Sigmoid colon (tissue), 7 donors: ENCODE data around the gene IQCM. TPM values are rescaled to one million over a fixed set of nuclear protein-coding genes. Genes with fewer than 3 reads are reported as not detected.

Source experiments
- DNase-seq: peaks from one replicate; pipeline ENCODE4 v3.0.0-alpha.2; 2019
- H3K27ac ChIP-seq, 4 donors: fragments of 200-600 bp; sonication (generic); one replicate each; pipeline ENCODE4 v1.5.1; 2016 to 2019; ENCODE audit warnings: mild to moderate bottlenecking in 1 of 4
- H3K27me3 ChIP-seq, 3 donors: fragments of 200-600 bp; sonication (generic); one replicate each; pipeline ENCODE4 v1.5.1; 2019; ENCODE audit warnings: mild to moderate bottlenecking in 1 of 3
- H3K36me3 ChIP-seq, 4 donors: fragments of 200-600 bp; sonication (generic); one replicate each; pipeline ENCODE4 v1.5.1; 2016 to 2019
- H3K4me1 ChIP-seq, 4 donors: fragments of 200-600 bp; sonication (generic); one replicate each; pipeline ENCODE4 v1.5.1; 2017 to 2019
- H3K4me3 ChIP-seq, 4 donors: fragments of 200-600 bp; sonication (generic); one replicate each; pipeline ENCODE4 v1.5.1; 2017 to 2019; ENCODE audit warnings: mild to moderate bottlenecking in 2 of 4, moderate library complexity in 1 of 4
- H3K9me3 ChIP-seq, 4 donors: fragments of 200-600 bp in 3 of 4; sonication (generic) in 3 of 4; one replicate each; pipeline versions ENCODE4 v1.5.1 to v1.6.1; 2013 to 2019
- EP300 ChIP-seq, 4 donors: sonication (generic); formaldehyde crosslinking; IDR thresholded peaks; one replicate each; pipeline ENCODE4 v1.6.1; 2017; ENCODE audit warnings: antibody characterized with exemption in 4 of 4
- POLR2A ChIP-seq, 2 donors: fragments of 450-650 bp; IDR thresholded peaks; one replicate each; pipeline ENCODE4 v1.6.1; 2016; ENCODE audit warnings: antibody characterized with exemption in 2 of 2, mild to moderate bottlenecking in 2 of 2, moderate library complexity in 2 of 2
- POLR2AphosphoS5 ChIP-seq, 4 donors: sonication (generic); formaldehyde crosslinking; IDR thresholded peaks; one replicate each; pipeline ENCODE4 v1.6.1; 2017; ENCODE audit warnings: antibody characterized with exemption in 4 of 4
- WGBS, 2 donors: extraction: QIAGEN DNeasy Blood & Tissue Kit; methylation state at CpG; one replicate each; pipeline ENCODE4 v1.1.7; 2013; 5-methylcytosine and 5-hydroxymethylcytosine counted together
- intact Hi-C: fragments of 100-400 bp; cut with DNase I; formaldehyde crosslinking; loops from one replicate; pipeline ENCODE4 v1.15.1; 2023
- polyA plus RNA-seq, 3 donors: library from polyadenylated mRNA; stranded (reverse); fragments of 200-250 nt; gene quantifications; one replicate each; pipeline ENCODE4 v1.2.3, GENCODE V29; 2013
- total RNA-seq, 4 donors: library from RNA; depleted of rRNA; stranded (reverse); fragments of >200 nt; gene quantifications; one replicate each; pipeline ENCODE4 v1.1.0, GENCODE V29; 2016
- TF ChIP-seq, protein P1 (sequence below), 4 experiments: fragments of 450-650 bp in 3 of 4; fragments of 200-600 bp in 1 of 4; IDR thresholded peaks; one replicate each; pipeline ENCODE4 v1.5.1; 2016 to 2019; ENCODE audit warnings: antibody characterized with exemption in 4 of 4, mild to moderate bottlenecking in 3 of 4, moderate library complexity in 2 of 4
- donor health status: healthy with polysubstance abuse.
- donor health status: Bipolar disorder and iron deficiency.
- donor health status: healthy.

The IQCM gene
- total and polyA plus RNA-seq, 7 donors: 0.41 to 1.2 TPM; not detected in 5

DNA sequence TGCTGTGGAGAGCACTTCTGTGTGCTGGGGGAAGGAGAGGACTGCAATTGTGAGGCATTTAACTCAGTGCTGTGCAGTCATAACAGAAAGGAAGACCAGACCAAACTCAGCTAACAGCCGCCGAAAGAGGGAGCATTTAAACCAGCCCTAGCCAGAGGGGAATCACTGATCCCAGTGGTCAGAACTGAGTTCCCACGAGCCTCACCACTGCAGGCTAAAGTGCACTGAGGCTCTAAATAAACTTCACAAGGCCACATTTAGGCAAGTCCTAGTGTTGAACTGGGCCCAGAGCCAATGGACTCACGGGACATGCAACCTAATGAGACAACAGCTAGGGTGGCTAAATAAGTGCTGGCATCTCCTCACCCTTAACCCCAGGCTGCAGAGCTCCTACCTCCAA is 20.4 kb downstream of the IQCM start:
- intact Hi-C loops: no loop called here
- 65 to 75% methylated on average over 4 of the region's 4 CpGs for WGBS, 2 donors

DNA sequence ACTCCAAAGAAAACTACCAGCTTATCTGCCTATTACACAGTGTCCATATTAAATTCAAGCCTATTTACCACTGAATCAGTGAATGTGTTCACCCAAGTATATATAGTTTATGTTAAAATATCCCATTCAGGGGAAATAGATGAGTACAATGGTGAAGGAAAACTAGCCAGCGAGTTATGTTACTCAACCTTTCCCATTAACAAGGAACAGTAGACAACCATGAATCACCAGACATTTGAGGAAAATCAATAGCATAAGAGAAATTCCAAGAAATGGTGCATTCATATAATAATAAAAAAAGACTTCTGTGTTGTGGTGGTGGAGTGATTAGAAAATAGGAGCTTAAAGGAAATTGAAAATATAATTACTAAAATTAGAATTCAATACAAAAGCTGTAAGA is 21.3 kb downstream of the IQCM start:
- Histone ChIP-seq H3K9me3 (no peaks in the 10 kb centered on the region), H3K4me3 (no peak overlapping the region), H3K4me1 (no peaks in the 10 kb centered on the region), H3K27me3 (no peaks in the 10 kb centered on the region), H3K27ac (no peak overlapping the region), H3K36me3 (no peaks in the 10 kb centered on the region)
- TF ChIP-seq POLR2AphosphoS5 (IDR thresholded peaks at IDR 0.05): no peak
- no peak for TF ChIP-seq POLR2A (IDR thresholded peaks at IDR 0.05)
- TF ChIP-seq, protein P1, sequence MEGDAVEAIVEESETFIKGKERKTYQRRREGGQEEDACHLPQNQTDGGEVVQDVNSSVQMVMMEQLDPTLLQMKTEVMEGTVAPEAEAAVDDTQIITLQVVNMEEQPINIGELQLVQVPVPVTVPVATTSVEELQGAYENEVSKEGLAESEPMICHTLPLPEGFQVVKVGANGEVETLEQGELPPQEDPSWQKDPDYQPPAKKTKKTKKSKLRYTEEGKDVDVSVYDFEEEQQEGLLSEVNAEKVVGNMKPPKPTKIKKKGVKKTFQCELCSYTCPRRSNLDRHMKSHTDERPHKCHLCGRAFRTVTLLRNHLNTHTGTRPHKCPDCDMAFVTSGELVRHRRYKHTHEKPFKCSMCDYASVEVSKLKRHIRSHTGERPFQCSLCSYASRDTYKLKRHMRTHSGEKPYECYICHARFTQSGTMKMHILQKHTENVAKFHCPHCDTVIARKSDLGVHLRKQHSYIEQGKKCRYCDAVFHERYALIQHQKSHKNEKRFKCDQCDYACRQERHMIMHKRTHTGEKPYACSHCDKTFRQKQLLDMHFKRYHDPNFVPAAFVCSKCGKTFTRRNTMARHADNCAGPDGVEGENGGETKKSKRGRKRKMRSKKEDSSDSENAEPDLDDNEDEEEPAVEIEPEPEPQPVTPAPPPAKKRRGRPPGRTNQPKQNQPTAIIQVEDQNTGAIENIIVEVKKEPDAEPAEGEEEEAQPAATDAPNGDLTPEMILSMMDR (IDR thresholded peaks at IDR 0.05): no peak
- TF ChIP-seq EP300 (IDR thresholded peaks at IDR 0.05): no peak
- intact Hi-C loops: no loop called here
- DNase-seq: no peak
- 93 to 96% methylated on average over 1 of the region's 1 CpG for WGBS, 2 donors

More for the DNA sequence above, 20.4 kb downstream of the IQCM start:
- Histone ChIP-seq H3K4me3 (no peak overlapping the region), H3K27ac (no peak overlapping the region), H3K27me3 (no peaks in the 10 kb centered on the region), H3K9me3 (no peaks in the 10 kb centered on the region), H3K36me3 (no peaks in the 10 kb centered on the region), H3K4me1 (no peaks in the 10 kb centered on the region)
- TF ChIP-seq POLR2A (IDR thresholded peaks at IDR 0.05): no peak
- no peak for TF ChIP-seq EP300 (IDR thresholded peaks at IDR 0.05)
- no peak for TF ChIP-seq POLR2AphosphoS5 (IDR thresholded peaks at IDR 0.05)
- peak; percentile 33 for DNase-seq

- no peaks in the 10 kb centered on the region for H3K36me3 ChIP-seq
- H3K9me3 ChIP-seq: no peaks in the 10 kb centered on the region
- intact Hi-C loops: no loop called here
- no peak overlapping the region for H3K4me3 ChIP-seq
- DNase-seq: no peak
- no peak overlapping the region for H3K27ac ChIP-seq
- H3K27me3 ChIP-seq: no peaks in the 10 kb centered on the region
- TF ChIP-seq POLR2AphosphoS5 (IDR thresholded peaks at IDR 0.05): no peak
- TF ChIP-seq, protein P1 (IDR thresholded peaks at IDR 0.05): no peak
- no peak for TF ChIP-seq EP300 (IDR thresholded peaks at IDR 0.05)
- no peak for TF ChIP-seq POLR2A (IDR thresholded peaks at IDR 0.05)
- no peaks in the 10 kb centered on the region for H3K4me1 ChIP-seq
Observed at GRCh38 chr4:149793459-149793858, 22.2 kb downstream of the IQCM start.

GRCh38 chr4:149791851-149792250 is 23.8 kb downstream of the IQCM start:
- no peak for DNase-seq
- no peaks in the 10 kb centered on the region for H3K36me3 ChIP-seq
- intact Hi-C loops: no loop called here
- TF ChIP-seq POLR2A (IDR thresholded peaks at IDR 0.05) (no peak), EP300 (IDR thresholded peaks at IDR 0.05) (no peak), POLR2AphosphoS5 (IDR thresholded peaks at IDR 0.05) (no peak)
- TF ChIP-seq, protein P1 (IDR thresholded peaks at IDR 0.05): no peak
- no peaks in the 10 kb centered on the region for H3K27me3 ChIP-seq
- no peak overlapping the region for H3K27ac ChIP-seq
- no peak overlapping the region for H3K4me3 ChIP-seq
- 75 to 83% methylated on average over 1 of the region's 1 CpG for WGBS, 2 donors
- H3K4me1 ChIP-seq: no peaks in the 10 kb centered on the region
- H3K9me3 ChIP-seq: no peaks in the 10 kb centered on the region

DNA sequence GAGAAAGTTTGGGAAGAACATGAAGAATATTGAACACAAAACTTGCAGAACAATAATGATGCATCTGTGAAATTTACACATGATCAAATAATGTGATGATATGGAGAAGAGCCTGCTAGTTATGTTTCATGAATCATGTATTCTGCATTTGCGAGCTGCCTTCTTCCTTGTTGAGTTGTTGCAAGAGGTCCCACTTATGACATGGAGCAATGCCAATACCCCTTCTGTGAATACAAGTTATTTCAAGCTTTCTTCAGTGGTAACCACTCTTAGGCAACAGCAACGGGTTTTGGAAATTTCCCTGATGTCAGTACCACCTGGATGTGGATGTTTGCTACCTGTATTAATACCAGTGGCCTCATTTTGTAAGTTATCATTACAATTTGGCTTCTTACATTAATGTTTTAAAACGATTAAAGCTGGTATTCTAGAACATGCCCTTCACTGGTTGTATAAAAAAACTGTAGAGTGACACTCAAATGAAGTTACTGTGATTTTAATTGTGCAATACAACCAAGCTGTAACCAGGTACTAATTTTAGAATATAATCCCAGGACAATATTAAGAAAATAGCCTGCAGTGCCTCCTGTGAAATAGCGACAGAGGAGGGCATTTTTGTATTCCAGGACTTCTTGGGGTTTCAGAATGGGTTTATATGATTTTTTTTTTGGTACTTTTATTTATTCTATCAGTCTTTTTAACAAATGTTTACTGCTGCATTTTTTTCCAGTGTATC is 25.3 kb downstream of the IQCM start:
- H3K9me3 ChIP-seq: no peaks in the 10 kb centered on the region
- 68 to 78% methylated on average over 4 of the region's 4 CpGs for WGBS, 2 donors
- no peaks in the 10 kb centered on the region for H3K27me3 ChIP-seq
- intact Hi-C loops: no loop called here
- no peak for TF ChIP-seq EP300 (IDR thresholded peaks at IDR 0.05)
- no peak for TF ChIP-seq POLR2AphosphoS5 (IDR thresholded peaks at IDR 0.05)
- TF ChIP-seq POLR2A (IDR thresholded peaks at IDR 0.05): no peak
- TF ChIP-seq, protein P1 (IDR thresholded peaks at IDR 0.05): no peak
- no peak overlapping the region for H3K4me3 ChIP-seq
- H3K36me3 ChIP-seq: no peaks in the 10 kb centered on the region
- no peaks in the 10 kb centered on the region for H3K4me1 ChIP-seq
- no peak for DNase-seq
- H3K27ac ChIP-seq: no peak overlapping the region
